ENCODE measurements around the gene IL17C.

IL17C gene

DNA sequence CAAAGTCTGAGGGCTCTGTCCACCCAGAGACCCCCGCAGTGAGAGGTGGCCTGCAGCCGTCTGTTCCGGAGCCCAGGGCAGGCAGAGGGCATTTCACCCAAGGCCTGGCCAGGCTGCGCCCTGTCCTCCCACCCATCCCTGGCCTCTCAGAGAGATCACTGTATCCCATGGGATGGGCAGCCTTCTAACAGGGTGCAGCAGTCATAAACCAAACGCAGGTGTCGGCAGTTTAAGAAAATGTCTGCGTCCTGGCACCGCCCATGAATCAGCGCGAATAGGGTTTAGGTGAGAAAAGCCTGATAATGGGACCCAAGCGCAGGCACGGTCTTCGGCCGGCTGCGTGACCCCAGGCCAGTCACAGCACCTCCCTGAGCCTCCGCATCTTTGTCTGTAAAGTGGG lies 7.1 kb downstream of the IL17C start:
- DNase-seq (ENCODE audit: low spot score), result no peak

DNA sequence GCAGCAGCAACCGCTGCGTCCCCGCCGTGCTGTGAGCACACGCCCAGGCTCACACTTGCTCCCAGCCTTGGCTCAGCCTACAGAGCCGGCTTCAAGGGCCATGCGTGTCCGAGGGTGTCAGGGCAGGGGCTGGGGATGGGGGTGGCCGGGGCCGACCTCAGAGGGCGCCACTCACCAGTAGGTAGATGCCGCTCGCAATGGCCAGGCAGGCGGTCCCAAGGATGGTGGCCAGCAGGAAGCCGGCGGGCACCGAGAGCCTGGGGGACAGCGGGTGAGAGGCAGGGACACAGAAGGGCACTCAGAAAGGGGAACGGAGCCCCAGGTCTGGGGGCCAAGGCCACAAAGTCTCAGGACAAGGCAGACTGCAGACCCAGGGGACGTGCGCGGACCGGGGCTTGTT lies 7.6 kb downstream of the IL17C start:
- DNase-seq (ENCODE audit: low spot score), result no peak

DNA sequence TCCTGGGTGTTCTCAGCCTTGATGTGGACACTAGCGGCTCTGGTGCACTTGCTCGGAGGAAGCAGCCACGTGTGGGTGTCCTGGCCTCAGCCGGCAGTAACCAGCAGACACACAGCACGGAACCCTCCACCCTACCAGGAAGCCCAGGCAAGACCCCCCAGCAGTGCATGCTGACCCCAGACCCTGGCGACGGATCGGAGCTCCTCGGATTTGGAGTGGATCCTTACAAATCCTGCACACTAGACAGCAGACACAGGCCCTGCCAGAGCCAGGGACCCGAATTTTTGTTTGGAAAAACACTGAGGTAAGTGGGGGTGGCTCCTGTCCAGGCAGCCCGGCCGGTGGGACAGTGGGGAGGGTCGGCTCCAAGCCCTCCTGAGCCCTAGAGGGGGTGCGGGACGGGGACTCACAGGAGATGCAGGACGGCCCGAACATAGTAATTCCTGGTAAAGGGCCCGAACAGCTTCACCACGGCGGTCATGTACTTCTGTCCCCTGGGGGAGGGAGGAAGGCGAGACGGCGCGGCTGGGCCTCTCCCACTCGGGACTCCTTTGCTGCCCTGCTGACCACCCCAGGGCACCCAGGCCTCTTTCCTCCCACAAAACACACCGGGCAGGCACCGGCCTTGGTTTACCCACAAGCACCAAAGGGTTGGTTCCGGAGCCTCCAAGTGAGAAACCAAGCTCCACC lies 8.1 kb downstream of the IL17C start:
- DNase-seq (ENCODE audit: low spot score), result no peak

DNA sequence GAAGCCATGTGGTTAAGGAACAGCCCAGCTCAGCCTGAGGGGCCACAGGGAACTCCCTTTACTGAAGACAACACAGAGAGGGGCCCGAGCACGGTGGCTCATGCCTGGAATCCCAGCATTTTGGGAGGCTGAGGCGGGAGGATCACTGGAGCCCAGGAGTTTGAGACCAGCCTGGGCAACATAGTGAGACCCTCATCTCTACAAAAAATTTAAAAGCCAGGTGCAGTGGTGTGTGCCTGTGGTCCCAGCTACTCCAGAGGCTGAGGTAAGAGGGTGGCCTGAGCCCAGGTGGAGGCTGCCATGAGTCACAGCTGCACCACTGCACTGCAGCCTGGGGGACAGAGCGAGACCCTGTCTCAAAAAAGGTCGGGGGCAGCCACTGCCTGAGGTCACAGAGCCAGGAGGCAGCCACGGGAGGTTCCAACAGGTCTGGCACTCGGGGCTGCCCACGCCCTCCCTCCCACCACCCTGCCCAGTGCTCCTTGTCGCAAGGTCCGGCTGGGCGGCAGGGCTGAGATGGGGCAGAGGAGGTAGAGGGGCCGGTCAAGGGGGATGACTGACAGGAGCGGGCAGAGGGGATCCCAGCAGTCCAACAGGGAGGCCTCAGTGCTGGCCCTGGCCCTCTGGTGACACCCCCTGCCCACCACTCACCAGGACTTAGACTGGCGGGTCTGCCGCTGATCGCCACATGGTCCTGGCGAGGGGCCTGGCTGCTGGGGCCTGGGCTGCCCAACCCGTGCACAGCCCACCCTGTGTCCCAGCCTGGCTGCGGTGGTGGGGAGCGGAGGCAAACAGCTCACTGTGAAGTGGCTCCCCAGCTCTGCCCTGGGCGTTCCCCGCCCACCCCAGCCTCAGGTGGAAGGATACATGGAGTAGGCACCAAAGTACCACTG lies 9.1 kb downstream of the IL17C start:
- no peak for DNase-seq (ENCODE audit: low spot score)

DNA sequence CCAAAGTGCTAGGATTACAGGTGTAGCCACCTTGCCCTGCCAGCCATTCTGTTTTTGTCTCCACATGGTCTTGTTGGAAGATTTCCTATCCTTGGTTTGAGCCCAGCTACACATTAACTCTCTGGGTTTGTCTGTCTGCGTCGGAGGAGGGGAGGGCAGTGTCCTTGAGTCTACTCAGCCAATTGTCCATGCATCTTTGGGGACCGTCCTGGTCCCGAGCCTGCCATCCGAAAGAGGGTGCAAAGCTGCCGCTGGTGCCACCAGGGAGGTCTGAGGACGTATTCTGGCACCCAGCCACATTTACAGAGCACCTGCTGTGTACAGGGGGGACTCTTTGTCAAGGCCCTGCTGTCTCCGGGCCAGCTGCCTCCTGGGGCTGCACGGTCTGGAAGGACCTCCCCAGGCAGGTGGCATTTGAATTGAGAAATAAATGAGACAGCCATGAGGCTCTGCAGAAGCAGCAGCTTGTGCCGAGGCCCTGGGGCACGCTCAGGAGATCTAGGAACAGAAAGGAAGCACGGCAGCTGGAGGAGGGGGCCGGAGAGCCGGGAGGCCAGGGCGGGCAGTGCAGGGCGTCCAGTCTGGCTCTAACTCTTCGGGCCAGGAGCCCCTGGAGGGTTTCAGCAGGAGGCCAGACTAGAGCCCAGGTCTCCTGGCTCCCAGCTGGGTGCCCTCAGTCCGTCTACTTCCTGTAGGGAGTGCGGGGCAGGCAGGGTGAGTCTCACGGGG lies 11.0 kb downstream of the IL17C start:
- no peak for DNase-seq (ENCODE audit: low spot score)

DNA sequence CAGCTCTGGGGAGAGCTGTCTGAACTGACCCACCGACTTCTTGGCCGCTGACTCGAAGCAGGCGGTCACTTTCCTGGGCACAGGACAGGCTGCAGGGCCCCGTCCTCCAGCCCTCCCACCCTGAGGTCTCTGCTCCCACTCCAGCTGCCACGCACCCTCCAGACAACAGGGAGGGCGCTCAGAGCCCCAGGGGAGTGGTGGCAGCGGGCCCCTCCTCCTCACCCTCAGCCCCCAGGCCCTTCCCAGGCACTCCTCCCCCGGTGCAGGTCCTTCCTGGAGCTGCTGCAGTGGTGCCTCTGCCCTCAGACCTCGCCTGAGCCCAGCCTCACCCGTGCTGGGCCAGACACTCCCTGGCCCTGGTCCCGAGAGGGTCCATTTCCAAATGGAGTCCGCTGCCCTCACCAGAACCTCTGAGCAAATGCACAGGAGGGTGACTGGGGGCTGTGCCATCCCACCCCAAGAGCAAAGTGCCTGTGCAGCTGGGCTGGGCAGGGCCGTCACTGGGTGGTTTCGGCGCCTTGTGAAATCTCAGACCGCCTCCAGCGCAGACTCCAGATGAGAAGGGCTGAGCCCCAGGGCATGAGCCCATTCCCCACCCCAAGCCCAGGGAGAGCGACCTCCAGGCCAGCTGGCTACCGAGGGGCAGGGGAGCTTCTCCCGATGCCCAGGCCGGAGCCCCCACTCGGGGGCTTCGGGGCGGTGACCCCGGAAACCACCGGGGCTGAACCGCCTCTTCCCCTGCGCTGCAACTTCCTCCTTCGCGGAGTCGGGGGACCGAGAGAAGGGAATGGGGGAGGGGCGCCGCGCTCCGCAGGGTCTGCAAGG lies 11.8 kb downstream of the IL17C start:
- DNase-seq (ENCODE audit: low spot score), result peak; percentile 53

DNA sequence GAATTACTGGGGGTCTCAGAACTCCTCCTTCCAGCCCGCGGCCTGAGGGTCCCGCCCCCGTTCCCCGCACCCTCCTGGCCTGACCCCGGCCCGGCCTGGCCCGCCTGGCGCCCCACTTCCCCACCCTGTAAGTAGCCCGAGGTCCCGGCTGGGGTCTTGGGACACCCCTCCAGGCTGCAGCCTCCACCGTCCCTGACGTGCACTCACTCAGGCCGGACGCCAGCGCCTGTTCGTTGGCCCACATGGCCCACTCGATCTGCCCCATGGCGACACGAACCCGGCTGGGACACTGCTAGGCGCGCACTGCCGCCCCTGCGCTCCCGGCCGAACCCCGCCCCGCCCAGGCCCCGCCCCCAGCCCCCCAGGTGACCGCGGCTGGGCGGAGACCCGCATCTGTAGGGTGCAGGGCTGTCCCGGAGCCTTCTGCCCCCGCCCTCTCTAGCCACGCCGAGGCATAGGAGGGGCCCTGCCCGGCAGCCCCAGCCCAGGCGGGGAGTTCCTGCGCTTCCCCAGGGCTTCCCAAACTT lies 12.4 kb downstream of the IL17C start, which contains the start of gene CYBA:
Gene CYBA, minus strand, starts transcription at position 305 of the 527 bp plus-strand sequence. Its CDS starts 40 bp downstream, at position 265.
- peak; percentile 56 for DNase-seq (ENCODE audit: low spot score)

DNA sequence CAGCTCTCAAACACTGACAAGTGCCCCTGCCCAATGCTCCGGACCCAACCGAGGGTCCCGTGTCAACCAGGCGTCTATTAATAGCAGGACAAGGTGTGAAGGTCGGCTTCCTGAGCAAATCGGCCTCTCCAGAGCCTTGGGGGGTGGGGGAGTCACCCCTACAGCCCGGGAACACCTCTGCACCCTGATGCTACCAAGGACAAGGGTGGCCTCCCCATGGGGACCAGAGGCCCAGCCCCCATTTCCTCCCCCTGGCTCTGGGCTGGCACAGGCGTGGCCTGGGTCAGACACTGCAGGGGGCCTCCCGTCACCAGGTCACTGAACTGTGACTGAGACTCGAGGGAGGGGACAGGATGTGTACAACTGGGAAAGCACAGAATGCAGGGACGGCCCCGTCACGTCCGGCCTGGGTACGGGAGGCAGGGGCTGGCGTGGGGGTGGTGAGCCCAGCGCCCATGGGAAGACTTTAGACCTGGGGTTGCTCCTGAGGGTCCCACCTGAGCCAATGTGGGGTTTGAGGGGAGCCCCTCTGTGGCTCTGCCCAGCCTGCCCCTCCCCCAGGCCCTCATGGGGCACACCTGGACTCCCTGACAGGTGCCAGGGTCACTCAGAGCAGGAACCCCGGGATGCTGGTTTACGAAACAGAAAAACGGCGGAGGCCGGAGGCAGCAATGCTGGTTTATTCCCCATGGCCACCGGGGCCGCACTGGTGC lies 13.1 kb downstream of the IL17C start:
- no peak for DNase-seq (ENCODE audit: low spot score)

DNA sequence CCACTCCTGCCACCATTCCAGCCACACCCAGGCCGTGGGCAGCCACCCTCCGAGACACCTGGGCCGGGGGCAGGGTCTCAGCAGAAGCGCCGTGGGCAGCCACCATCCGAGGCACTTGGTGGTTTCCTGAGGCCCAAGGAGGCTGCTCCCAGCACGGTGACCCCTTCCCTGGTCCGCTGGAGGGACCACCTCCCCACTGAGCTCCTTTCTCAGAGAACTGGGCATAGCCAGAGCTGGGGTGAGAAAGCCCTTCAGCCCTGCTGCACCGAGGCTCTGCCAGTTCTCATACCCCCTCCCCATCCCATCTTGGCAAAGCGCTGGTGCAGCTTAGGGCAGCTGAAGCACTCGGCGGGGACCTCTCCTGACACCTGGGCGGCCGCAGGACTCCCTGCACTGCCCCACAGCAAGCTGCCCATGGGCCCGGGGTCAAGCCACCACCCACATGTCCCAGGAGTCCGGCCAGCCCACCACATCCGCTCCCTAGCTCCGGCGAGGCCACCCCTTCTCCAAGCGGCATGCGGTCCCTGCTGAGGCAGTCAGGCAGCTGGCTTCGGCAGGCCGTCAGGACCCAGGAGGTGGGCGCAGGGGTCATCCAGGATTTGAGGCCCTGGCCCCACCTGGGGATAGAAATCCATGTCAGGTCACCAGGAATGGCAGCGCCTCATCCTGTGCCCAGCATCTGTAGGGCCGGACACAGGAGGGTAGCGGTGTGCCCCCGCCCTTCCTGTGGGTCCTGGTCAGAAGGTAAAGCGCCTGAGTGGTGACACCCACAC lies 13.8 kb downstream of the IL17C start:
- DNase-seq (ENCODE audit: low spot score), result no peak

DNA sequence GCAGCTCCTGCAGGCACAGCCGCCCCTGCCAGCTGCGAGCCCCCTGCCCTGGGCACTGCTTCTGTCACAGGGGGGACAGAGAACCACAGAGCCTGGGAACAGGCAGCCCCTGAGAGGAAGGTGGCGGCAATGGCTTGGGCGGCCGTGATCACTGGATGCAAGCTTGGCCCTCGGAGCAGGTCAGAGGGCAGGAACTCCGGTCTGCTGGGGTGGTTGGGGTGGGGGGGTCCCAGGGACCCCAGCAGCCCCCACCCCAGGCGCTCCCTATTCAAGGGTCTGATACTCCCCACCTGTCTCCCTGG lies 14.3 kb downstream of the IL17C start:
- no peak for DNase-seq (ENCODE audit: low spot score)

DNA sequence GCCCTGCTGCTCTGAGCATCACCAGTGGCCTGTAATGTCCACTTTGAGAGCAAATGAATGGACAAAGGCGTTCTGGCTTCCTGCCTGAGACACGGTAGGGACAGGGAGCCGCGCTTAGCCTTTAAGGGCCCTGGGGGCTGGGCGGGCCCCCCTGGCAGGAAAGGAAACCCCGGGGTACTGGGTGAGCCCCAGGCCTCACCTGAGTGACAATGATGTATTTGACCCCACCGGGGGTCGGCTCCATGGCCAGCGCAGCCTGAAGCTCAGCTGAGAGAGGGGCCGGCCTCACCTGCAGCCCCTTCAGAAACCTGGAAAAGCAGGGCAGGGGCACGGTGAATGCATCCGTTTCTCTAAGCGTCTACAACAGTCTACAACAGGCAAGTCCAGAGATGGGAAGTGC lies 14.7 kb downstream of the IL17C start:
- DNase-seq (ENCODE audit: low spot score), result no peak

DNA sequence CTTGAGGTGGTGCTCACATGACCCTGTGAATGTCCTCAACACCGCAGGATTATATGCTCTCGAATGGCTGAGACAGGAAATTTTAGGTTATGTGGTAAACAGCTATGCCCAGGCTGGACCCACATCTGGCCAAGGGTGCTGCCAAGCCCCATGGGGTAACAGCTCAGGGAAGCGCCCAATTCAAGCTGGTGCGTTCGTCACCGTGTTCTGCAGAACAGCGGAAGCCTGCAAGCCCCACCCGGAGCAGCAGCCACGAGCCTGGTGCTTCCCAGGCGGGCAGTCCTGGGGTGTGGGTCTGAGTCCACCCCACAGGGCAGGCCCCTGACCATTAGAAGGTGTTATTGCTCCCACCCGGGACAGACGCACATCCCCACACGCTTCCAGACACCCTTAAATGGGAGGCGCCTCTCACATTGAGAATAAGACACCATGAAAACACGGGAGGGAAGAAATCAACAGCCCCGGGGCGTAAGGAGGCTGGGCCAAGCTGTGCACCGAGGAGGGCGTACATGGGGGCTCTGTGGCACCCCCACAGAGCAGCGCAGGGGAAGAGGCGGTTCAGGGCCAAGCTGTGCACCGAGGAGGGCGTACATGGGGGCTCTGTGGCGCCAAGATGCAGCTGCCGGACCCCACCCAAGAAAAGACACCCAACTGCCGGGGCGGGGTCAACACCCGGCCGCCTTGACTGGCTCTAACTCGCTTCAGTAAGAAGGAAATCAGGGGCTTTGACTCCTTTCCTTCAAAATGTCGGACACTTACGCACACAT lies 15.4 kb downstream of the IL17C start:
- no peak for DNase-seq (ENCODE audit: low spot score)

DNA sequence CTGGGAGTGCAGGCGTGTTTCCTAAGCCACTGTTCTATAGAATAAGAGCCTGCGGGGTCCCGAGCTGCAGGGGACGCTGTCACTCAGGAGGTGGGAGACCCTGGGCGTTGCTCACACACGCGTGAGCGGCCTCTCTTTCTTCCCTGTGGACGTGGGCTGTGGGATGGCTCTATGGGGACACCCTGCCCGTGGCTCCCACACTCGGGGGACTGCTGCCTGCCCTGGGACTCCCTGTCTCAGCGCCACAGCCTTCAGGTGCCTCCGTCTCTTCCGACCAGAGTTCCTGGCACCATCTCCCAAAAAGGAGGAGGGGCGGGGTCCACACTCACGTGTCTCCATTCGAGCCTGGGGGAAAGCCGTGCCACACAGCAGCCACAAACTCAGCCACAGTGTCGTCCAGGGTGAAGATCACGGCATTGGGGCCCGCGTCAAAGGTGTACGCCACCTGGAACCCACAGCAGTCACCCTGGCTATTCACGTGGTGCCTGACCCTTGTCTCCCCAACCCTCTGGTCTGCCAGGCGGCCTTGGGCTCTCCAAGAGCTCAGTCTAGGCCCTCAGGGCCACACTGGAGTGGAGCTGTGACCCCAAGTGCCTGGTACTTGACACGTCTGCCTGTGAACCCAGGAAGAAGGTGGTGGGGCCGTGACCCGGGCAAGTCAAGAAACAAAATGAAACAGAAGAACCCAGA lies 16.1 kb downstream of the IL17C start:
- DNase-seq (ENCODE audit: low spot score), result no peak

DNA sequence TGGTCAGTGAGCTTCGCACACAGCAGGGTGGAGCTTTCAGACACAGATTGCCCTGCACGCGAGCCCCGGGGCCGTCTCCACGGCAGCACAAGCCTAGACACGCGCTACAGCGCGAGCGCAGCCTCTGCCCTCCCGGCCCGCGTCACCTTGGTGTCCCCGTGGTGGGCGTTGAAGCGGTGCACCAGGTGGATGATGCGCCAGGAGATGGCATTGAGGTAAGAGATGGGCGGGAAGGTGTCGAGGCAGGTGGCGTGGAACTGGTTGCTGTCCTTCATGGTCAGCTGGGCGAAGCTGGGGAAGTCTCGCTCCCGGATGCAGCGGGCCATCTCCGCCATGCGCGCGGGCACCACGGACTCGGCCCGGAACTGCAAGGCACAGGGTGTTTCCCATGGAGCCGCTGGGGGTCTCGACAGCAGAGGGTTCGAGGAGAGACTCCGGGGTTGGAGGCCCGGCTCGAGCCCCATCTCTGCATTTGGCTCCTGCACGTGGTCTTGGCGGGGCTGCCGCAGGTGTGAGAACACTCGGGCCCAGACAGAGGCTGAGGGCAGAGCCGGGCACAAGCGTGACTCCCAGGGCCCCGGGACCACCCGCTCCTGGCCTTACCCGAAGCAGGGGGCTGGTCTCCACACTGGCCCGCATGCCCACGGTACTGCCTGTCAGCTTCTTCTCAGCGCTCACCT lies 16.8 kb downstream of the IL17C start:
- DNase-seq (ENCODE audit: low spot score), result no peak

DNA sequence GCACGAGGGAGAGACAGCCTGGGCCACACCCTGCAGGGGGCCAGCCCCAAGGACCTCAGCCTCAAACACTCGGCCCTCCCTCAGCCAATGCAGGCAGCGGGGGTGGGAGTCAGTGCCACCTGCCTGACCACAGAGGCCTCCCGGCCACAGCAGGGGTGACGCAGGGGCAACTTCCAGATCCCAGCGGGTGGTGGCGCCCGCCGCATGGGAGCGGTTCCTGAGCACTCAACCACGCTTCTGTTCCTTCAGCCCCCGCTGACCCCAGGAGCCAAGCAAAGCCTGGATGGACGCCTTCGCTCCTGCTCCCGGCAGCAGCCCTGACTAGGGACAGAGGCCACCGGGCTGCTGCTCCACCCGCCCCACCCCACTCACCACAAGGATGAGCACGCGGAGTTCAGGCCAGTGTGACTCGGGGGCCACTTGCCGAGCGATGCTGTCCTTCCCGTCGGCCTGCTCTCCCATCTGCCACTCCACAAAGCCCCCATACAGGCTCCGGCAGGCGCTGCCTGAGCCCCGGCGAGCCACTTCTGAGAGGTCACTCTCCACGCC lies 17.4 kb downstream of the IL17C start:
- no peak for DNase-seq (ENCODE audit: low spot score)

DNA sequence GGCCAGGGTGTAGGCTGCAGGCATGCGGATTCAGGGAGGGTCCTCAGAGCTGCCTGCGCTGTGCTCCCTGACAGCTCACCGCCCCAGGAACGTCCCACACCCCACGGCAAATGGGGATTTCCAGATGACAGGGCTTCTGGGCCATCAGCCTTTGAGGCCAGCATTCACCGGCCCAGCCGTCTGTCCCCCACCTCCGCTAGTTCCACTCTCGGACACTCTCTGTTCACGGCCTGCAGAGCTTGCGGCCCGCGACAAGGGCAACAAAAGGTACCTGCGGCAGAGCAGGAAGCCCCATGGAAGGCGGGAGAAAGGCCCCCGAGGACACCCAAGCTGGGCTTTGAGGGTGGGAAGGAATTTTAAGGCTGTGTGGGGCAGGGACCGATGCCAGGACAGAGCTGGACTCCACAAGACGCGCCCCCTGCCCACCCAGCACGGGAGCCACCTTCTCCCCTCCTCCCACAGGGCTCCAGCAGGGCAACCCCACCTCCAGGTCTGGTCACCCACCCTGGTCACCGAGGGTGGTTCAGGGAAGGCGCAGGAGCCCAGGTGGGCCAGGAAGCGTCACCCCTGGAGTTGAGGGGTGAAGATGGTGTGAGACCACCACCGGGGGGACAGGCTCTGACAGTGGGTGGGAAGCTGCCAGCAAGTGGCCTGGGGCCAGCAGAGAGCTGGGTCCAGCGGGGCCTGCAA lies 18.1 kb downstream of the IL17C start:
- DNase-seq (ENCODE audit: low spot score), result no peak

DNA sequence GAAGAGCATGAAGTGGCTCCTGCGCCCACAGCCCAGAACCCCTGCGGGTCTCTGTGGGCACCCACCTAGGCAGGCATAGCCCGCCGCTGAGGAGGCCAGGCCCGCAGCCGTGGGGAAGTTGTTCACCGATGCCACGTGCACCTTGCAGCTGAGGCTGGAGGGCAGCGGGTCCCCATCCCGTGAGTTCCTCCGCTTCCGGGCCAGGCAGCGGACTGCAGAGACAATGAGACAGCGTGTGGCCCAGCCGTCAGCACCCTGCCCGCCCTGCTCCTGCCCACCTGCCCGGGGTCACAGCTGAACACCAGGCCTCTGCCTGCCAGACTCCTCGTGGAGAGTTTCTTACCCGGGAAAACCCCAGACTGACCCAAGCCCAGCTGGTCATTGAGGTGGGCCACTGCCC lies 19.0 kb downstream of the IL17C start:
- DNase-seq (ENCODE audit: low spot score), result no peak
